Stimulated activated CD8-positive, alpha-beta memory T cell treated with anti-CD3 and anti-CD28 coated beads, Interleukin-7, amount 100 ng/mL, for 48 hours (primary cell): ENCODE measurements around the gene GRID1.
"Not testable (repeated sequence)": the region's sequence is repeated elsewhere in the genome, so short reads cannot be mapped to it uniquely, and the experiment has no call there.

Experiments used
- DNase-seq, 2 donors: peaks; one replicate each; pipeline ENCODE4 v3.0.0-alpha.2; 2020; ENCODE audit warnings: low read depth in 1 of 2; ENCODE audit errors: extremely low read depth in 1 of 2

The GRID1 gene

DNA sequence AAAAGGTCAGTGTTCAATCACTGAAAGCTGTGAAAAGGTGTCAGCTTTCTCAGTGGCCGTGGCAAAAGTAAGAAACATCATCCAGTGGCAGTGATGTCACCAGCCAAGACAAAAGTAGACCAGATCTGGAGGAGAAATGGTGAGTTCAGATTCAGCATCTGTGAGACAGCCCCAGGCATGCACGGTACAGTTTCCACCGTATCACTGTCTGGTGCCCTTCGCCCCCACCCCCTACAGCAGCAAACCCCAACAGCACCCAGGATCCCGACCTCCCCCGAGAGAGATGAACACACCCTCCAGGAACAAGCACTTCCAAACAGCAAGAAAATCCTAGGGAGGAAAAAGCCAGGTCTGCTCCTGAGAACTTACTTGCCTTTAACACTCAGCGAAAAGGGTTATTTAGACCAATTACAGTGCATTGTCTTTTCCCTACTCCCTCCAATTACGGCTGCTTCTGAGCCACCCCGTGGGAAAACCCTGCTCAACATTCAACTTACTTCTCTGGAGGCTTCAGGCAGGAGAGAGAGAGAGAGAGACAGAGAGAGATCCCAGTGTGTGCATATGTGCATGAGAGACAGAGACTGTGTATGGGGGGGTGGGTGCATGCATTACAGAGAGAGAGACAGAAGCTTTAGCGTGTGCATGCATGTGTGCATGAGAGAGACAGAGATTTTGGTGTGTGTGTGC, 189.6 kb downstream of the GRID1 start:
- DNase-seq, result no peak

- DNase-seq, result not testable (repeated sequence)
These were observed 191.1 kb downstream of the GRID1 start for GRCh38 chr10:86175476-86175875.

DNA sequence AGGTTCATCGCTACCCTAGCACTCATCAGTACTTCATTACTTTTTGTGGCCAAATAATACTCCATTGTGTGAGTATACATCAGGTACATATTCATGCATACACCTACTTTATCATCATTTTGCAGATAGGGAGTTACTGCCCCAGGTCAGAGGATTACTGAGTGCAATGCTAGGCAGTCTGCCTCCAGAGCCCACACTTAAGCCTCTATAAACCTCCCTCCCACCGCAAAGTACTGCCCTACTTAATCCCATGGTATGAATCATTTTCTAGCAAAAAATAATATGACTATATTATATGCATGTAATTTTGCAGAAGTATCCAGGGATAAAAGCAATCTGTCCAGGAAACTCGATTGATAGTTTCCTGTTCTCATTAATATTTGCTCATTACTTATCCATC, 194.3 kb downstream of the GRID1 start:
- DNase-seq, result no peak

DNA sequence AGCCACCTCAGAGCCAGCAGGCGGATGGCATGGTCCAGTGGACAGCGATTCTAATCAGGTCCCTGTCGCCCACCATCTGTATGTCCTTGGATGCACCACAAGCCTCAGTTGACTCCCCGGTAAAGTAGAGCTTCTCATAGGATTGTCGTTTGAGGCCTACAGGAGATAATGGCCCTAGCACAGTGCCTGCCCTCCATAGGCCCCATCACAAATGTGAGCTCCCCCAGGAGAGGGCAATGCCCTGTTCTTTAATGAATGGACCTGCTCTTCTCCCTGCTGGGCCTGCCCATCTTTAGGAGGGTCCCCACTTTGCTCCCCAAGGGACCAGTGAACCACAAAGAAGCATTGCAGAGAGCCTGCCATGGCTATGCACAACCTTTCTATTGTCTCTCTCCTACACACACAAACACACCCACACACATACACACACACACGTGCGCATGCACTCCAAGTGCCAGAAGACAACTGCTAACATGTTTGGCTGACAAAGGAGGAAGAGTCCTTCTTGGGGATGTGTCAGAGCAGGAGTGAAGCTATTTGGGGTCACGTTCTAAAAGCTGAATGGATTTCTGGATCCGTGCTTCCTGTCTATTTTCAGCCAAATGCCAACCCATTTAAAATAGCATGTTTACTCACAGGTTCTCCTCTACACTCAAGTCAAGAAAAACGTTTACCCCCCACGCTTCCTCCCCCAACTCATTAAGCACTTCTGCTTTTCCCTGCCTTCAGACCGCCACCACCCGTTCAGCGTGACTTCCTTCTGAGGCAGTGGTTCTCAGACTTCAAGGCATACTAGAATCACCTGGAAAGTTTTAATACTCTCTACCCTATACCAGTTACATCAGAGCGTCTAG, 196.1 kb downstream of the GRID1 start:
- no peak for DNase-seq

DNA sequence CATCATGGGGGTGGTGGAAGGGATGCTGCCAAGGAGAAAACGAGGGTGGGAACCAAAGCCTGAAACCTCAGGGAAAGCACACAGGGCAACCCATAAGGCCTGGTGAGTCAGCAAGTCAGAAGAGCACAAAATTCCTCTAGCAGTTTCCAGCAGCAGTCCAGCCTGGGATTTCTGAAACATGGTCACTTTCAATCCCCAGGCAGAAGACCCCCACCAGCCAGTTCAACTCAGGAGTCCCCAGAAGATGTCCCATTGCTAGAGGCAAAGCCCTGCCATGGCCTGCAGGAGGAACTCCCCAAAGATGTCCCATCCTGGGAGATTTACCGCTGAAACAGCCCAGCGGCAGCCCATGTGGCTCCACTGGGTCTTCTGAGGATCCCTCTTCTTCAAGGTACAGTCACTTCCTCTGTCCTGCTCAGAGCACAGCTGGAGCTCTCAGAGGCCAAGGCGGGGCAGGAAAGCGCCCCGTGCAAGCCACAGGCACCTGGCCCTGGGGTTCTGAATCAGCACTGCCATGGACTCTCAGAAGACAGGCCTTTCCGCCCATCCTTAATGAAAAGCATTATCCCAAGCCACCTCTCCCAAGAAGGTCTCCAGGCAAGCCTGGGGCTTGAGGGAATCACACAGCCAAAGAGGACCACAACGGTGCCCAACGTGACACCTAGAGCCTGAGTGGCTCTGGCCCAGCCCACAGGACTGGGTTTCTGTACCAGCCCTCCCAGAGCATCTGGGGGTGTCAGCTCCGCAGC, 196.9 kb downstream of the GRID1 start:
- DNase-seq, result no peak

- DNase-seq, result no peak
These were observed 197.5 kb downstream of the GRID1 start for GRCh38 chr10:86169066-86169465.

DNA sequence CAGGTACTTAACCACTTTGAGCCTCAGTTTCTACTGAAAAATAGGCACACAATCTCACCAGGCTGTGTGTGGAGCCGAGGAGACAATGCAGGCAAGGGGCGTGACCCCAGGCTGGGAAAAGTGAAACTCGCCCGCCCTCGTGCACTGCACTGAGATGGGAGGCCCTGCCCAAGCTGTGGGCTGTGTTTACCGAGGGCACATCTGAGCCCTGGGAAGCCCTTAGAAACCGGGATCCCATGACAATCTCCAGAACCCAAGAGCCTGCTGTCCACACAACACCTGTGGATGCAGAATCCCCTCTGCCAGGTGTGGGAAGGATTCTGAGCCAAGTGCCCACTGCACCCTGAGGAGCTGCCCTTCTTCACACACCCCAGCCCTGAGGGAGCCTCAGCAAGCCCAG, 198.3 kb downstream of the GRID1 start:
- no peak for DNase-seq

- no peak for DNase-seq
These were observed 198.8 kb downstream of the GRID1 start for GRCh38 chr10:86167762-86168128.

DNA sequence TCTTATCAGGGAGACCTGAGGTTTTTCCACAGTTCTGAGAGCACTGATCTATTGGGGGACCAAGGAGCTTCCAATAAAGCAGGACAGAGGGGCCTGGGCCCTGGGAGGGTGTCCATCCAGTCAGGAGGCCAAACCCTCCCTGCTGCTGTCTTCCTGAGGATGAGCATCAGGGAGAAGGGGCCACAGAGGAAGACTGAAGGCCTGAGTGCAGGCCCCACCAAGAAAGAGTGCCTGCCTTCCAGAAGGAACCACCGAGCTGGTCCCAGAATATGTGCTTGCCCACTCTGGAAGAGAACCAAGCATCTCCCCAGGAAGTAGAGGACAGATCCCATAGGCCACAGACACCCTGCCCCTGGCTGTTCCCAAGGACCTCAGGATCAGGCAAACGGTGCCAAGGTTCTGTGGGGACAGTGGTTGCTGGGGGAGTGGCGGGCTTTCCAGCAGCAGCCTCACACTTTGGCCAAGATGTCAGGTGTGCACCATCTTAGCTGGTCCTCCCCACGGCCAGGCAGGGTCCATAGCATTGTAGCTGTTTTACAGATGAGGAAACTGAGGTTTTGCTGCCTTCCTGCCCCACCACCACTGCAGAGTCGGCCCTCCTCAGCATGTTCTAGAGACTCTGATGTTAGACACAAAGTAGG, 199.4 kb downstream of the GRID1 start:
- no peak for DNase-seq

GRCh38 chr10:86165666-86166065, 200.9 kb downstream of the GRID1 start:
- no peak for DNase-seq

- DNase-seq, result no peak
These were observed 201.5 kb downstream of the GRID1 start for GRCh38 chr10:86164960-86165630.

- no peak for DNase-seq
These were observed 202.3 kb downstream of the GRID1 start for GRCh38 chr10:86164174-86164774.

- no peak for DNase-seq
These were observed 202.9 kb downstream of the GRID1 start for GRCh38 chr10:86163522-86164173.

GRCh38 chr10:86162696-86163400, 203.7 kb downstream of the GRID1 start:
- DNase-seq, result no peak

- no peak for DNase-seq
These were observed 204.6 kb downstream of the GRID1 start for GRCh38 chr10:86162036-86162435.

DNA sequence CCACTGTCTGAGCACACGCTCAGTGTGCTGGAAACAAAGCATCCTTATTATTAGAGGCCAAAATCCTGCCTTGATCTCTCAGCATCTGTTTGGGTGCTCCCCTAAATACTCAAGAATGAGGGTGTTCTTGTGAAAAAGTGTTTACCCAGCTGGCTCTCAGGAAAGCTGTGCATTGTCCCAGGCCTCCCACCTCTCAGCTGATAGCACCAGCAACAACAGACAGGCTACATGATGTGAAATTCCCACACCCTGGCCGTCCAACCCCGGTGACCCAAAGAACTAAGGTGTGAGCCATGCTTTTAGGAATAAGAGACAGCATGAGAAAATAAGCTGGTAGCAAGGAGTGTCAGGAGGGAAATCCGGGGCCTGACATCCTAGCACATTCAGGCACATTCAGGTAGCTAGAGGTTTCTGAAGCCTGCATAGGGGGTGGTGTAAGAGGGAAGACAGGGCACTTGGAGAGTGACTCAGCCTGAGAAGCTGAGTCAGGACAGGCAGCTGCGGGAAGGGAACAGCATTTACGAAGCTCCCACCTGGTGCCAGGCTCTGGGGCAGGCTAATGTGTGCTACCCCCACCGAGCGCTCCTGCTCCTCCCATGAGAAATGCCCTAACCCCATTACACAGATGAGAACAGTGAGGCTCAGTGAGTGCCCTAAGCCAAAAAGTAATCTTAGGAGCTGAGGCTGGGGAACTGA, 205.6 kb downstream of the GRID1 start:
- no peak for DNase-seq

DNA sequence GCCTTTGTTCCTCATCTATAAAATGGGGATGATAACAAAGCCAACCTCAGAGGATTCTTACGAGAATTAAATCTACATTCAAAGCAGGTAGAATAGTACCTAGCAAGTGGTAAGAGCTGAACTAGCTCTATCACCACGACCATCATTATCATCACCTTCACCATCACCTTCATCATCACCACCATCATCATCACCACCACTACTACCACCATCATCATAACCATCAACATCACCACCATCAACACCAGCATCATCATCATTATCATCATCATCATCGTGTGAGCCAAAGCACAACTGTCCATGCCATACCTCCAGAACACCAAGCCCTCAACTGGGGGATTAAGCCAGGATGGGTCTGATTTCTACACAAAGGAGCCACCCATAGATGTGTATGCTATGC, 206.8 kb downstream of the GRID1 start:
- DNase-seq, result no peak

- DNase-seq, result no peak
These were observed 211.3 kb downstream of the GRID1 start for GRCh38 chr10:86155054-86155921.
